Activated T-cell treated with anti-CD3 and anti-CD28 coated beads, Interleukin-2, amount 50 U/mL, for 1 hour (primary cell): ENCODE measurements around the gene KLHDC10.
"Not testable (repeated sequence)": the region's sequence is repeated elsewhere in the genome, so short reads cannot be mapped to it uniquely, and the experiment has no call there.

Experiments used
- DNase-seq: peaks from one replicate; pipeline ENCODE4 v3.0.0-alpha.2; 2020

The KLHDC10 gene

DNA sequence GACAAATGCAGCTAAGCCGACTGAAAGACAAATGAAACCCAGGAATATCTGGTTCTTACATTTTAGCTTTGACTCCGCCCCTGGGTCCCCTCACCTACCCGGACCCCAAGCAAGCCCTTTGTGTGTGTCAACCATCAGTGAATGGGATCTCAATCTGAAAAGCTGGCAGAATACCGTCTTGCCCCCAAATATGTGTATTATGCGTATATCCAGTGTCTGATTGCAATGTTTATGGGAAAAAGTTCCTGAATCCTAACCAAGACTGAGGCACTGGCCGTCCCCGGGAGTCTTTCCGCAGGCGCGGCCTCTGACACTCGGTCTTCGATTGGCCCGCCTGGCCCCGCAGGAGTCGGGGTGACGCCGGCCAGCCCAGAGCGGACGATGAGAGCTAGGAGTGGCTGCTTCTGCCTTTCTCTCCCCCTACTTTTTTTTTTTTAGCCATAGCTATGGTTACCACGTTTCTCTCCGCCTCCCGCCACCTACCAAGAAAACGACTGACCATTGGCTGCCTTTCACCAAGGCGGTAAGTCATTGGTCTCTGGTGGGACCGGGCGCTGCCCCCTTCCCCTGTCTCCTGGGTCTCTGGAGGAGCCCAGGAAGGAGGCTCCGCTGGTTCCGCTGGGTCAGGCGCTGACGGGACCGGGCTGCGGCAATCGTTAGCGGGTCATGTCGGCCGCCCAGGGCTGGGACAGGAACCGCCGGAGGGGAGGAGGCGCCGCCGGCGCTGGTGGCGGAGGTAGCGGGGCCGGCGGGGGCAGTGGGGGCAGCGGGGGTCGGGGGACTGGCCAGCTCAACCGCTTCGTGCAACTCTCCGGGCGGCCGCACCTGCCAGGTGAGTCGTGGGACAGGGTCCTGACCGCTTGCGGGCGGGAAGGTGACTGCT lies at the start of gene KLHDC10:
Gene KLHDC10, plus strand, starts transcription at position 557 of the 883 bp plus-strand sequence. Its CDS starts 110 bp downstream, at position 667.
- peak; percentile 92 for DNase-seq

DNA sequence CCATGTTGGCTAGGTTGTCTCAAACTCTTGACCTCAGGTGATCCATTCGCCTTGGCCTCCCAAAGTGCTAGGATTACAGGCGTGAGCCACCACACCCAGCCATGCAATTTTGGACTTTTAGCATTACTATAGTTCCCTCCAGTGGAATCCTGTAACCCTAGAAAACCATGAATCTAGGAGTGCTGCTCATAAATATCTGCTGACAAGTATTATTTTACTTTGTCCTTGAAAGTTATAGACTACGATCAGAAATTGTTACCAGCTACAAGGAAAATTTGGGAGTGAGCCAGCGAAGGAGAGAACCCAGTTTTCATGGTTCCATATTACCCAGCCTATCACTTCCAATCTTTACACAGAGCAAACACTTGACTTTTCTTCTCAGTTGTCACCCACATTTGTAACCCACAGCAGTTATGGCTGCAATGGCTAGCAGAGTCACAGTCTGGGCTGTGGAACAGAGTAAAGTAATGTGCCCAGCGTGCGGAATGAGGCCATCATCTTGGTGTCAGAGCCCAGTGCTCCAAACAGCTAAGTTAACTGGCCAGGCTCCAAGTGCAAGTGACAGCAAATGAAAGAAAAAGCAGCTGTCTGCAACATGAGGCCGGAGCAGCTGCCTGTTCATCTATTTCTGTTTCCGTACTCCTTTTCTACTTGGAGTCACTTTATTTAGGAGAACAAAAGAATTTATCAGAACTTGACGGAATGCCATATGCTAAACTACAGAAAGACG lies 49.1 kb upstream of the KLHDC10 start:
- DNase-seq, result no peak

DNA sequence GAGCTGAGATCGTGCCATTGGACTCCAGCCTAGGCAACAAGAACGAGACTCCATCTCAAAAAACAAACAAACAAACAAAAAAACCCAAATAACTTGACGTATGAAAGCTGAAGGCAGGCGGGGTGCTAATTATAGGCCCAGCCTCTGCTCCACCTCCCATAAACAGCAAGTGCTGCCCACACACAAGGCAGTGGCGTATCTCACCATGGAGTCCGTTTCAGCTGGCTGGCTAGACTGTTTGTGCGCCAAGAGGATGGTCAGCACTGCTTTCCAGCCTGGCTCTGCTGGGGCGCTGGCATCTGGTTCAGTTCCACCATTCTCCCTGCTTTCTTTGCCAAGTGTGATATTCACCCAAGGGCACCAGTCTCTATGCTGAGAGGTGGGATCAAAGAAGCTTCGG lies 48.2 kb upstream of the KLHDC10 start:
- no peak for DNase-seq

DNA sequence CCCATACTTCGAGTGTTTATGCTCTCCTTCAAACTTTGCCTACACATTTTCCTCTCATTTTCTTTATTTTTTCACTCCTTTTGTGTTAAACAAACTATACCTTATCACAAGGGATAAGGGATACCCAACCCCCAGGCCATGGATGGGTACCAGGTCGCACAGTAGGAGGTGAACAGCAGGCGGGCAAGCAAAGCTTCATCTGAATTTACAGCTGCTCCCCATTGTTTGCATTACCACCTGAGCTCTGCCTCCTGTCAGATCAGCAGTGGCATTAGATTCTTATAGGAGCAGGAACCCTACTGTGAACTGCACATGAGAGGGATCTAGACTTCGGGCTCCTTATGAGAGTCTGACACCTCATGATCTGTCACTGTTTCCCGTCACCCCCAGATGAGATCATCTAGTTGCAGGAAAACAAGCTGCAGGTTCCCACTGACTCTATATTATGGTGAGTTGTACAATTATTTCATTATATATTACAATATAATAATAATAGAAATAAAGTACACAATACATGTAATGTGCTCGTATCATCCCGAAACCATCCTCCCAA lies 47.6 kb upstream of the KLHDC10 start:
- no peak for DNase-seq

- DNase-seq, result no peak
These were observed 45.9 kb upstream of the KLHDC10 start for GRCh38 chr7:130024390-130024789.

- no peak for DNase-seq
These were observed 37.6 kb upstream of the KLHDC10 start for GRCh38 chr7:130032698-130033097.

GRCh38 chr7:130037703-130038102 lies 32.6 kb upstream of the KLHDC10 start:
- no peak for DNase-seq

- no peak for DNase-seq
These were observed 29.8 kb upstream of the KLHDC10 start for GRCh38 chr7:130040576-130040975.

GRCh38 chr7:130047831-130048230 lies 22.5 kb upstream of the KLHDC10 start:
- DNase-seq, result no peak

DNA sequence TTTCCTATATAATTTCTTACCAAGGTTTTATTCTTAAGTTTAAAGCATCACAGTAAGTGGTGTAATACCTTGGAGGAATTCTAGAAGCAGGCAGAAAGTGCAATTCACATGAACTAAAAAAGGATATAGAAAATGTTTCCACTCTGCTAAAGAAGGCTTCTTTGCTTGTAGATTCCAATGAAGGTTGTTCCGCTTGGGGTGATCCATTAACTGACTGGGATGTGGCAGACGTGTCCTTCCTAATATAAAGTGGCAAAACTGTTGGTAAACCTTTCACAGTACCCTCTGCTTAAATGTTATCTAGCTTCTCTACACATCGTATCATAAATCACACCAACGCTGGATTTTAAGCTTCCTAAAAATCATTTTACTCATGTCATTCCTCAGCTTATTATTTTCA lies 21.4 kb upstream of the KLHDC10 start:
- no peak for DNase-seq

- not testable (repeated sequence) for DNase-seq
These were observed 18.1 kb upstream of the KLHDC10 start for GRCh38 chr7:130052250-130052649.

DNA sequence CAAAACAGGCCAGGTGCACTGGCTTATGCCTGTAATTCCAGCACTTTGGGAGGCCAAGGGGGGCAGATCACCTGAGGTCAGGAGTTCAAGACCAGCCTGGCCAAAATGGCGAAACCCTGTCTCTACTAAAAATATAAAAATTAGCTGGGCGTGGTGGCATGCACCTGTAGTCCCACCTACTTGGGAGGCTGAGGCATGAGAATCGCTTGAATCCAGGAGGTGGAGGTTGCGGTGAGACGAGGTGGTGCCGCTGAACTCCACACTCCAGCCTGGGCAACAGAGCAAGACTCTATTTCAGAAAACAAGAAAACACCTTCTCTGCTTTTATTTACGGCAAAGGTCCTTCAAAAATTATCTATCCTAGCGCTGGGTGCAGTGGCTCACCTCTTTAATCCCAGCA lies 15.1 kb upstream of the KLHDC10 start:
- DNase-seq, result not testable (repeated sequence)

- no peak for DNase-seq
These were observed 8.1 kb upstream of the KLHDC10 start for GRCh38 chr7:130062246-130062645.

GRCh38 chr7:130063036-130063435 lies 7.3 kb upstream of the KLHDC10 start:
- peak; percentile 72 for DNase-seq

DNA sequence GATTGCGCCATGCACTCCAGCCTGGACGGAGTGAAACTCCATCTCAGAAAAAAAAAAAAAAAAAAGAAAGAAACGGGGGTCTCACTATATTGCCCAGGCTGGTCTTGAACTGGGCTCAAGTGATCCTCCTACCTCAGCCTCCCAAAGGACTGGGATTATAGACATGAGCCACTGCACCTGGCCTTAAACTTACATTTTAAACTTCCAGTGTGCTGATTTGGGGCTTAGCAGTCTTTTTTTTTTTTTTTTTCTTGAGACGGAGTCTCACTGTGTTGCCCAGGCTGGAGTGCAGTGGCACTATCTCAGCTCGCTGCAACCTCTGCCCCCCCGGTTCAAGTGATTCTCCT lies 5.8 kb upstream of the KLHDC10 start:
- not testable (repeated sequence) for DNase-seq

DNA sequence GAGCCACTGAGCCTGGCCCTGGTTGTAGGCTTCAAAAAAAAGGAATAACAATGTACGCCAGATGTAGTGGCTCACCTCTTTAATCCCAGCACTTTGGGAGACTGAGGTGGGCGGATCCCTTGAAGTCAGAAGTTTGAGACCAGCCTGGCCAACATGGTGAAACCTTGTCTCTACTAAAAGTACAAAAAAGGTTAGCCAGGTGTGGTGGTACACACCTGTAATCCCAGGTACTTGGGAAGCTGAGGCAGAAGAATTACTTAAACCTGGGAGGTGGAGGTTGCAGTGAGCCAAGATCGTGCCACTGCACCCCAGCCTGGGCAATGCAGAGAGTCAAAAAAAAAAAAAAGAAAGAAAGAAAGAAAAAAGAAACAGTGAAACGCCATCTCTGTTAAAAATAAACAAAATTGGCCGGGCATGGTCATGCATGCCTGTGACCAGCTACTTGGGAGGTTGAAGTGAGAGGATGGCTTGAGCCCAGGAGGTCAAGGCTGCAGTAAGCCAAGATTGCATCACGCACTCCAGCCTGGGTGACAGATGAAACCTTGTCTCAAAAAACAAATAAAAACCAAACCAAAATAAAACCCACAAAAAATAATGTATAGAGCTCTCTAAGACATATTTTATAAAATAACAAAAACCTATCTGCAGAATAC lies 4.7 kb upstream of the KLHDC10 start:
- DNase-seq, result no peak

GRCh38 chr7:130069179-130069977 lies 956 bp upstream of the KLHDC10 start:
- no peak for DNase-seq

- DNase-seq, result no peak
These were observed 708 bp downstream of the KLHDC10 start for GRCh38 chr7:130070861-130071622.

DNA sequence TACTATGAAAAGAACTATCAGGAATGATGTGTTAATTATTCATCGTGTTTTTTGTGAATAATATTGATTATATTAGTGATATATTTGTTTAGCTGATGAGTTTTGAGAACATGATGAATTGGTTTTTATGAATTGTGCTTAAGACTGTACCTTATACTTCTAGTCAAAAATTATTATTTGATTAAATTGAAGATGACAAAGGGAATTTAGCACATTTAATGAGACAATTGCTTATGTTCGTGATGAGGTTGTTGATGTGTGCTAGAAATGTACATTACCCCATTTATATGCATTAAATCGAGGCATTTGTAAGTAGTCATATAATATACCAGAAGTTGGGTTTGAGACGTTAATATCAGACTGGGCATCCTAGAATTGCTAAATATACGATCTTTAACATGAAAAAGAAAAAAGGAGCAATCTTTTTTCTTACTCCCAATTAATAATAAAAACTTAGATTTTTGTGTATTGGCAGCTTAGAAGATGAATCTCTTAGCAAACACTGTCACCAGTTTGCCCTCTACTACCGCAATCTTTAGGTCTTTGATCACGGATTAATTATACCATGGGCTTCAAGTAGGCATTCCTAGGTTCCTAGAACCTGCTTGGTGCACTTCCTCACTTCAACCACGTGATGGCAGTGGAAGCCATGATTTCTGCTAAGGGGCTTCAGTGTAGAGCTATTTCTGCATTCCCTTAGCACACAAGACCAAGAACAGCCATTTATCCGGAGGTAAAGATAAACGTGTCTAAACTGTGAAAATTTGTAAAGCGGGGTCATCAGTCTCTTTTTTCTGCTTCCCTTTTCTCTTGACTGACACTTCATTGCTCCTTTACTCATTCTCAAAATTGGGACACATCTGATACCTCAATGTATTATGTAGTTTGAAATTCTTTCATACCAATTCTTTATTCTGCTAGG lies 1.6 kb downstream of the KLHDC10 start:
- peak; percentile 46 for DNase-seq

DNA sequence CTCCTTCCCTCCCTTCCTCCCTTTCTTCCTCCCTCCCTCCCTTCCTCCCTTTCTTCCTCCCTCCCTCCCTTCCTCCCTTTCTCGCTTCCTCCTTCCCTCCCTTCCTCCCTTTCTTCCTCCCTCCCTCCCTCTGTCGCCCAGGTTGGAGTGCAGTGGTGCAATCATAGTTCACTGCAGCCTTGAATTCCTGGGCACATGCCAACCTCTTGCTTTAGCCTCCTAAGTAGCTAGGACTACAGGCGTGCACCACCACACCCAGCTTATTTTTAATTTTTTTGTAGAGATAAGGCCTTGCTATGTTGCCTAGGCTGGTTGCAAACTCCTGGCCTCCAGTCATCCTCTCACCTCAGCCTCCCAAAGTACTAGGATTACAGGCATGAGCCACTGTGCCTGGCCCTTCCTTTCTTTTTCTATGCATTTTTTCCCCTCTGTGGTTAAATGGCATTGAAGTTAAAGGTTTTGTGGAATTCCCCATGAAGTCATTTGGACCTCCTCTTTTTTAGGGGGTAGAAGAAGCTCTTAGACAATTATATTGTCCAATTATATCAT lies 9.6 kb downstream of the KLHDC10 start:
- DNase-seq, result no peak
